VCaP (cell line): ENCODE data around the gene THAP10.
A peak's percentile ranks its signal among the peaks of the same experiment; 100 is the strongest.
"Not testable (repeated sequence)": the region's sequence is repeated elsewhere in the genome, so short reads cannot be mapped to it uniquely, and the experiment has no call there.

Experiments
- H3K27ac ChIP-seq: fragments of 450-650 bp; 2 replicates; pipeline ENCODE4 v1.5.1; 2017
- TF ChIP-seq, protein P1 (sequence below): fragments of 450-650 bp; conservative IDR thresholded peaks from 2 replicates; pipeline ENCODE4 v1.5.1; 2017; ENCODE audit warnings: mild to moderate bottlenecking, moderate library complexity

Gene THAP10

DNA sequence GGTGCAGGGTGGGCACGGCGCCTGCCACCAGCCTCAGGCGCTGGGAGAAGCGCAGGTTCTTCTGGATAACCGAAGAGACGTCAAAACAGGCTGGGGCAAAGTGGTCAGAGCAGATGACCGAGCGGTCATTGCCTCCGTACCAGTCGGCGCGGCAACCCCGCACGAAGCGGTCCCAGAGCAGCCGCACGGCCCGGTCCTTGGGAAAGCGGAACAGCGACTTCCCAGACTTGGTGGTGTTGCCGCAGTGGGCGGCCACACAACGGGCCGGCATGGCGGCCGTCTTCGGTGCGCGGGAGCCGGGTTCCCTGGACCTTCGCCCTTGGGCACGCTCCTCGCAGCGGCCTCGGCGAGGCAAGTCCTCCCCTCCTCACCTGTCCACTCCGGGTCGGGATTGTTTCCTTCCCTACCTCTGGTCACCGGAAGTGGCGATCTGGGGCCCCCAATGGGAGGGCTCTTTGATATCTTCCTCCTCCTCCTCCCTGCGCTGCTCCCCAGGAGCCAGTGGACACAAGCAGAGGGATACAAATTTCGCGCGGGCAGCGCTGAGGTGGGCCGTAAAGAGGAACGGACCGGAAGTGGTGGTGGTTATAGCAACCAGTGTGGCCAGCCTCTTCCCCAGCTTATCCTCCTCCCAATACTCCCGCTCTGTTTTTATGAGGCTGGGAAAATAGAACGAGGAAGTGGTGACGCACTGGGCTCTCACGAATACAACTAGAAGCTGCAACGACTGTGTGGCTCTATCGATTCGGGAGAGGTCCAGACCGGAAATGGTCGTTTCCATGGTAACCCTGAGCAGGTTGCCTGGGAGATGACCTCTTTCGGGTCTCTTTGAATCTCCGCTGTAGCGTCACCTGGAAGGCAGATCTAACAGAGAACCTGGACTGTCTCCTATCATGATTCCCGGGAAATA, at the start of gene THAP10, which contains the start of gene LRRC49:
TSS of gene THAP10 (minus strand) at position 432 of the 910 bp plus-strand sequence. CDS start at position 271, 161 bp downstream.
TSS of gene LRRC49 (plus strand) at position 825 of the 910 bp plus-strand sequence. CDS start at position 894, 69 bp downstream.
- peak within 1 kb of the TSS; percentile 84 for H3K27ac ChIP-seq
- TF ChIP-seq, protein P1, sequence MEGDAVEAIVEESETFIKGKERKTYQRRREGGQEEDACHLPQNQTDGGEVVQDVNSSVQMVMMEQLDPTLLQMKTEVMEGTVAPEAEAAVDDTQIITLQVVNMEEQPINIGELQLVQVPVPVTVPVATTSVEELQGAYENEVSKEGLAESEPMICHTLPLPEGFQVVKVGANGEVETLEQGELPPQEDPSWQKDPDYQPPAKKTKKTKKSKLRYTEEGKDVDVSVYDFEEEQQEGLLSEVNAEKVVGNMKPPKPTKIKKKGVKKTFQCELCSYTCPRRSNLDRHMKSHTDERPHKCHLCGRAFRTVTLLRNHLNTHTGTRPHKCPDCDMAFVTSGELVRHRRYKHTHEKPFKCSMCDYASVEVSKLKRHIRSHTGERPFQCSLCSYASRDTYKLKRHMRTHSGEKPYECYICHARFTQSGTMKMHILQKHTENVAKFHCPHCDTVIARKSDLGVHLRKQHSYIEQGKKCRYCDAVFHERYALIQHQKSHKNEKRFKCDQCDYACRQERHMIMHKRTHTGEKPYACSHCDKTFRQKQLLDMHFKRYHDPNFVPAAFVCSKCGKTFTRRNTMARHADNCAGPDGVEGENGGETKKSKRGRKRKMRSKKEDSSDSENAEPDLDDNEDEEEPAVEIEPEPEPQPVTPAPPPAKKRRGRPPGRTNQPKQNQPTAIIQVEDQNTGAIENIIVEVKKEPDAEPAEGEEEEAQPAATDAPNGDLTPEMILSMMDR: no peak

DNA sequence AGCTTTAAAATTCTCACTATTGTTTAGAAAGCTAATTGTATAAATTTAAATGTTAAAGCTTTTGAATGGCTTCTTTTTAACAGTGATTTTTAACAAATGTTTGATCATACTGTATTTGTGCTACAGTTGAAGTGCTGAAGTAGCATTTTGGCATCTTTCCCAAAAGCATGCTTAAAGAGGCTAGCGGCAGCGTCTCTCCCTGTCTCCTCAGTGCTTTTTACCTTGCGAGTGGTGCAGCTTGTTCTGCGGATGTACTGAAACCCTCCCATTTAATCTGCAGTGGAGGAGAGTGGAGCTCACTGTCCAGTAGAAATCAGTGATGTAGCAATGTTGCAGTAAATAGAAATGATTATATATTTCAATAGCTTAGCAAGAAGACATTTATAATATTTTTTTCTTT, 44.1 kb upstream of the THAP10 start:
- peak overlapping the region; percentile 24 for H3K27ac ChIP-seq
- TF ChIP-seq, protein P1: no peak

DNA sequence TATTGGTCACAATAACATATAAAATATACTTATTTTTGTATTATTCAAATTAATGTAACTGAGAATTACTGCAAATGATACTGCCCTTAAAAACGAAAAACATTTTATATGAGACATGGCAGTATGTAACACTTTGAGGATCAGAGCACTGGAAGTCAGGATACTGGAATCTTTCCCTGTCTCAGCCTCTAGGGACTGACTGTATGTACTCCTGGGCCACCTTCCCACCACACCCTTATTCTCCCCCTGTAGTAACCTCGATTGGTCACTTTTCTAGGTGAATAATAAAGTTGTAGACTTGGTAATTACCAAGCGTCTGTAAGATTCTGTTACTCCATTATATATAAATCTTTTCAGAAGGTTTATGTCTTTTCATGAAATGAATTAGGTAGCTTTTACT, 43.4 kb upstream of the THAP10 start:
- peak overlapping the region; percentile 24; the same call in 1 of the 2 replicates for H3K27ac ChIP-seq

DNA sequence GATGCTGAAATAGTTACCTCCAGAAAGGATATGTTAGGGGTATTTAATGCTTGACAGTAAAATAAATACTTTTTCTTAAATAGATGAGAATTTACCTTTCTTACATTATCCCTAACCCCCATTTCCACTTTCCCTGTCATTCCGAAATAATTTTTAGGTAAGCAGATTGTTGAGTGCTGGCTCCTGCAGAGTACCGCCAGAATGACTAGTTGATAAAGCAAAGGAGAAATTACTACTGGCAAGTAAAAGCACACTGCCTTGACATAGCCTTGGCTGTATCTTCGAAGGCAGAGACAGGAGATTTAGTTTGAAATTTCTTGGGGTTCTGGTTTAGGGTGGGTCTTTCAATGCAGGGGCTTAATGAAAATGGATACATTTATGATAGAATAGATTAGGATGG, 41.2 kb upstream of the THAP10 start:
- TF ChIP-seq, protein P1: no peak
- no peak overlapping the region for H3K27ac ChIP-seq

More for the DNA sequence above, 43.4 kb upstream of the THAP10 start:
- TF ChIP-seq, protein P1: no peak

DNA sequence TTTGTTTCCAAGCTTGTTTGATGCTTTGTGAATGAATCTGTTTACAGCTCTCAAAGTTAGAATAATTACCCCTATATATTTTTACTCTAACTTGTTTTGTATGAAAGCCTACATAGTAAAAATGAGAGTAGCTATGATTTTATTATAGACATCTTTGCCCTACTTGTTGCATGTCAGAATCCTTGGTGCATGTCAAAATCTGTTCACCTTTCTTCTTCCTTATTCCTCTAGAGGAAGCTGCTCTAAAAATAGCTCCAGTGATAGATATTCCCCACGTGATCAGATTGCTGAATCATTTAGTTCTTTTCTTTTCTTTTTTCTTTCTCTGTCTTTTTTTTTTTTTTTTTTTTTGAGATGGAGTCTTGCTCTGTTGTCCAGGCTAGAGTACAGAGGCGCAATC, 40.2 kb upstream of the THAP10 start:
- no peak overlapping the region for H3K27ac ChIP-seq
- TF ChIP-seq, protein P1: no peak

DNA sequence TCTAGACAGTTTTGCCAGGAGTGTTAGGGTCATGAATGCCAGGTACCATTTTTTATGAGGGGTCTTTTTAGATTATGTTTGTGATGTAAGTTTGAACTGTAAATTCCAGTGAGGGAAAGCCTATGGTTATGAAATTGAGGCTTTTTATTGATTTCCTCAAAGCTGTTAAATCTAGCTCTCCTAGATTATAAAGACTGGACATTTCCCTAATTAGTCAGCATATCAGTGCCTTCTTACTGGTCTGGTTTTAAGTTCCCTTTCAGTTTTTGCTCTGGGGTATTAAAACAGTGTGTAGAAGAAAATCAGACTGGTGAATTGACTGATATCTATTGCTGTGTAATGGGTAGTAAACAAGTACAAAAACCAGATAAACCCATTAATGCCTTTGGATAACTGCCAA, 39.6 kb upstream of the THAP10 start:
- no peak overlapping the region for H3K27ac ChIP-seq
- TF ChIP-seq, protein P1: no peak

DNA sequence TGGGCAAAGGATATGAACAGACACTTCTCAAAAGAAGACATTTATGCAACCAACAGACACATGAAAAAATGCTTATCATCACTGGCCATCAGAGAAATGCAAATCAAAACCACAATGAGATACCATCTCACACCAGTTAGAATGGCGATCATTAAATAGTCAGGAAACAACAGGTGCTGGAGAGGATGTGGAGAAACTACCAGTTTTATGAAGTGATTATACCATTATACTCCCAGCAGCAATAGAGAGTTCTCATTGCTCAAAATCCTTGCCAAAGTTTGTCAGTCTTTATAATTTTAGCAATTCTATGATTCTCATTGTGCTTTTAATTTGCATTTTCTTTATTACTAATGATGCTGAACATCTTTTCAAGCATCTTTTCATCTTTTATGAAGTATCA, 34.7 kb upstream of the THAP10 start:
- H3K27ac ChIP-seq: not testable (repeated sequence)
